Stimulated activated CD4-positive, alpha-beta T cell treated with anti-CD3 and anti-CD28 coated beads, TNF-alpha, amount 100 ng/mL, for 4 hours (primary cell): ENCODE data around the gene CALML4.
A peak's percentile ranks its signal among the peaks of the same experiment; 100 is the strongest.
"Not testable (repeated sequence)": the region's sequence is repeated elsewhere in the genome, so short reads cannot be mapped to it uniquely, and the experiment has no call there.

ENCODE experiments used
- DNase-seq, 3 experiments: peaks; one replicate each; pipeline ENCODE4 v3.0.0-alpha.2; 2020; ENCODE audit warnings: low read depth in 3 of 3

Gene CALML4

GRCh38 chr15:68224546-68225250 is 19.6 kb upstream of the CALML4 start:
- DNase-seq: no peak

- DNase-seq: no peak
These were observed 19.0 kb upstream of the CALML4 start for GRCh38 chr15:68224108-68224507.

- DNase-seq: no peak
These were observed 18.0 kb upstream of the CALML4 start for GRCh38 chr15:68223171-68223570.

GRCh38 chr15:68222432-68222743 is 17.3 kb upstream of the CALML4 start:
- not testable (repeated sequence) for DNase-seq

- not testable (repeated sequence) for DNase-seq
These were observed 16.6 kb upstream of the CALML4 start for GRCh38 chr15:68221530-68222431.

GRCh38 chr15:68220967-68221366 is 15.8 kb upstream of the CALML4 start:
- no peak for DNase-seq

- no peak for DNase-seq
These were observed 15.4 kb upstream of the CALML4 start for GRCh38 chr15:68220489-68220888.

GRCh38 chr15:68218847-68219798 is 14.0 kb upstream of the CALML4 start:
- no peak for DNase-seq

GRCh38 chr15:68218331-68218730 is 13.2 kb upstream of the CALML4 start:
- DNase-seq: no peak

GRCh38 chr15:68217341-68217740 is 12.2 kb upstream of the CALML4 start:
- DNase-seq: no peak

GRCh38 chr15:68214838-68215254 is 9.7 kb upstream of the CALML4 start:
- DNase-seq: no peak

GRCh38 chr15:68213991-68214837 is 9.1 kb upstream of the CALML4 start:
- no peak for DNase-seq

- DNase-seq: not testable (repeated sequence)
These were observed 8.3 kb upstream of the CALML4 start for GRCh38 chr15:68213491-68213845.

- no peak for DNase-seq
These were observed 6.7 kb upstream of the CALML4 start for GRCh38 chr15:68211656-68212320.

- DNase-seq: peak in 1 of 3 experiments; percentile 24
These were observed 5.9 kb upstream of the CALML4 start for GRCh38 chr15:68210821-68211655.

- no peak for DNase-seq
These were observed 5.3 kb upstream of the CALML4 start for GRCh38 chr15:68210409-68210756.

- peak in 1 of 3 experiments; percentile 34 for DNase-seq
These were observed 4.7 kb upstream of the CALML4 start for GRCh38 chr15:68209735-68210408.

- DNase-seq: no peak
These were observed 4.1 kb upstream of the CALML4 start for GRCh38 chr15:68209272-68209671.

- no peak for DNase-seq
These were observed 3.6 kb upstream of the CALML4 start for GRCh38 chr15:68208636-68209240.
